HepG2 (cell line): ENCODE measurements around the gene DHRS1. TPM values are rescaled to one million over a fixed set of nuclear protein-coding genes. Genes with fewer than 3 reads are reported as not detected.

Experiments
- AFF4 ChIP-seq: sonication (generic); formaldehyde crosslinking; IDR thresholded peaks from 2 replicates; pipeline ENCODE4 v1.4.0; 2020; ENCODE audit warnings: missing genetic modification reagents
- BCL3 ChIP-seq: sonication (generic); formaldehyde crosslinking; IDR thresholded peaks from 2 replicates; pipeline ENCODE4 v1.5.1; 2020; ENCODE audit warnings: mild to moderate bottlenecking, missing genetic modification reagents, moderate library complexity
- BRD4 ChIP-seq: sonication (generic); formaldehyde crosslinking; IDR thresholded peaks from 2 replicates; pipeline ENCODE4 v1.4.0; 2020; ENCODE audit warnings: missing genetic modification reagents
- GZF1 ChIP-seq: sonication (generic); formaldehyde crosslinking; IDR thresholded peaks from 2 replicates; pipeline ENCODE4 v1.5.1; 2020; ENCODE audit warnings: mild to moderate bottlenecking, missing genetic modification reagents
- HDAC1 ChIP-seq: sonication (generic); formaldehyde crosslinking; IDR thresholded peaks from 2 replicates; pipeline ENCODE4 v1.5.1; 2020; ENCODE audit warnings: mild to moderate bottlenecking, missing genetic modification reagents
- HES4 ChIP-seq: sonication (generic); formaldehyde crosslinking; IDR thresholded peaks from 2 replicates; pipeline ENCODE4 v1.9.0; 2021; ENCODE audit warnings: mild to moderate bottlenecking, missing genetic modification reagents, borderline replicate concordance
- KDM5B ChIP-seq: sonication (generic); formaldehyde crosslinking; IDR thresholded peaks from 2 replicates; pipeline ENCODE4 v1.4.0; 2020; ENCODE audit warnings: missing genetic modification reagents, mild to moderate bottlenecking, borderline replicate concordance
- MTF2 ChIP-seq: sonication (generic); formaldehyde crosslinking; IDR thresholded peaks from 2 replicates; pipeline ENCODE4 v1.5.0; 2020; ENCODE audit warnings: missing genetic modification reagents, borderline replicate concordance
- NFIC ChIP-seq: IDR thresholded peaks from 2 replicates; pipeline ENCODE4 v1.6.1; 2012; ENCODE audit warnings: mild to moderate bottlenecking, low read length, inconsistent platforms
- PBX2 ChIP-seq: IDR thresholded peaks from 2 replicates; pipeline ENCODE4 v1.6.1; 2016; ENCODE audit warnings: control low read depth
- SALL1 ChIP-seq: sonication (generic); formaldehyde crosslinking; IDR thresholded peaks from 2 replicates; pipeline ENCODE4 v1.8.0; 2022; ENCODE audit warnings: mild to moderate bottlenecking, missing genetic modification reagents
- TCF12 ChIP-seq, 2 experiments: fragments of 450-650 bp in 1 of 2; sonication (generic) in 1 of 2; formaldehyde crosslinking in 1 of 2; IDR thresholded peaks; 2 replicates each; pipeline versions ENCODE4 v1.6.1 to v1.8.0; 2017 to 2022; ENCODE audit warnings: antibody characterized with exemption in 1 of 2, mild to moderate bottlenecking in 1 of 2, missing genetic modification reagents in 1 of 2, moderate library complexity in 1 of 2
- THAP7 ChIP-seq: sonication (generic); formaldehyde crosslinking; IDR thresholded peaks from 2 replicates; pipeline ENCODE4 v1.8.1; 2023; ENCODE audit warnings: mild to moderate bottlenecking, missing genetic modification reagents
- ZBTB1 ChIP-seq: sonication (generic); formaldehyde crosslinking; IDR thresholded peaks from 2 replicates; pipeline ENCODE4 v1.4.0; 2020; ENCODE audit warnings: missing genetic modification reagents, borderline replicate concordance
- ZBTB21 ChIP-seq: sonication (generic); formaldehyde crosslinking; IDR thresholded peaks from 2 replicates; pipeline ENCODE4 v1.4.0; 2020; ENCODE audit warnings: missing genetic modification reagents
- ZNF460 ChIP-seq: sonication (generic); formaldehyde crosslinking; IDR thresholded peaks from 2 replicates; pipeline ENCODE4 v1.5.1; 2020; ENCODE audit warnings: missing genetic modification reagents, mild to moderate bottlenecking, borderline replicate concordance
- ZNF772 ChIP-seq: sonication (generic); formaldehyde crosslinking; IDR thresholded peaks from 2 replicates; pipeline ENCODE4 v1.5.0; 2020; ENCODE audit warnings: mild to moderate bottlenecking, missing genetic modification reagents
- polyA plus RNA-seq, 8 experiments: library from polyadenylated mRNA; depleted of rRNA in 3 of 8; stranded (reverse) in 7 of 8; unstranded in 1 of 8; fragments of >200 nt; fragmentation: Illumina TruSeq in 4 of 8; extraction: Trizol in 4 of 8; gene quantifications; 2 replicates each; pipeline versions ENCODE4 v1.2.1 to v1.2.3, GENCODE V29; 2011 to 2016; ENCODE audit warnings: low read depth in 4 of 8, missing spikeins in 1 of 8, mixed read lengths in 1 of 8; ENCODE audit not compliant: insufficient read depth in 1 of 8
- total RNA-seq, 5 experiments: library from RNA; depleted of rRNA; stranded (reverse); fragments of >200 nt; fragmentation: Illumina TruSeq; extraction: Trizol; gene quantifications; 2 replicates each; pipeline ENCODE4 v1.2.3, GENCODE V29; 2016; ENCODE audit warnings: low read depth in 1 of 5

DHRS1 gene
- total and polyA plus RNA-seq, 2 of the 13 experiments (the other 11 are each of a cell fraction or from before 2014, with no cell fraction given), result 49.8 to 60.8 TPM

- TF ChIP-seq TCF12 (IDR thresholded peaks at IDR 0.05), result no peak
- 0 out of 2 replicates have a peak, but pooled peaks have one; percentile 10 for TF ChIP-seq TCF12 (CRISPR knock-in tag; IDR thresholded peaks at IDR 0.05)
- 0 out of 2 replicates have a peak, but pooled peaks have one; percentile 12 for TF ChIP-seq HDAC1 (CRISPR knock-in tag)
- peak; percentile 43; the same call in 1 of the 2 replicates for TF ChIP-seq PBX2 (CRISPR knock-in tag)
- 0 out of 2 replicates have a peak, but pooled peaks have one; percentile 74 for TF ChIP-seq GZF1 (CRISPR knock-in tag)
- TF ChIP-seq SALL1, result no peak
- TF ChIP-seq ZBTB1 (CRISPR knock-in tag), result 0 out of 2 replicates have a peak, but pooled peaks have one; percentile 40
- 0 out of 2 replicates have a peak, but pooled peaks have one; percentile 63 for TF ChIP-seq KDM5B (CRISPR knock-in tag)
- TF ChIP-seq ZNF772 (CRISPR knock-in tag), result no peak
- 0 out of 2 replicates have a peak, but pooled peaks have one; percentile 63 for TF ChIP-seq BCL3 (CRISPR knock-in tag)
- TF ChIP-seq ZNF460, result no peak
- TF ChIP-seq THAP7, result no peak
- TF ChIP-seq ZBTB21 (CRISPR knock-in tag), result no peak
- TF ChIP-seq MTF2 (CRISPR knock-in tag), result peak; percentile 45; the same call in 1 of the 2 replicates
- no peak for TF ChIP-seq HES4
- no peak for TF ChIP-seq NFIC
- 0 out of 2 replicates have a peak, but pooled peaks have one; percentile 25 for TF ChIP-seq AFF4
- TF ChIP-seq BRD4, result no peak
These were observed 47.7 kb downstream of the DHRS1 start (continued) for GRCh38 chr14:24251880-24252288.
